Body of pancreas (tissue), 4 donors: ENCODE data around the gene RICTOR.

ENCODE experiments used
- CTCF ChIP-seq, 7 experiments: fragments of 450-650 bp in 4 of 7; fragments of 200-600 bp in 3 of 7; sonication (generic) in 3 of 7; IDR thresholded peaks; one replicate each; pipeline ENCODE4 v1.5.1; 2016 to 2019; ENCODE audit warnings: antibody characterized with exemption in 7 of 7
- POLR2A ChIP-seq, 3 donors: fragments of 450-650 bp; IDR thresholded peaks; one replicate each; pipeline ENCODE4 v1.6.1; 2016; ENCODE audit warnings: antibody characterized with exemption in 3 of 3, mild to moderate bottlenecking in 2 of 3

DNA sequence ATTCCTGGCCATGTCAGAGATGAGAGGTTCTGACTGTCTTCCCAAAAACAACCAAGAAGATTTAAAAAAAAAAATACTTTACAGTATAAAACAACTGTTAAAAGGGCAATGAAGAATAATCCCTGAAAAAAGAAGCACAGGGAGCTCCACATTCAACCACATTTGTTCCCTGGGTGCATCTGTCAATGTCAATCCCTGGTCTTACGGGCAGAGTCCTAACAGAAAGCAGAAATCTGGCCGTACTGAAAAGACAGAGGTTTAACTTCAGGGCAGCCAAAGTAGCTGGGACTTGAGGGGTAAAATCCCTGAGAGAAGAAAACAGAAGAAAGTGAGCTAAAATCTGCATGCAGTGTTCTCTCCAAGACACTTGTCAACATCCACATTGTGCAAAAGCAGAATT is 76.6 kb downstream of the RICTOR start:
- TF ChIP-seq CTCF (IDR thresholded peaks at IDR 0.05) (no peak), POLR2A (IDR thresholded peaks at IDR 0.05) (no peak)
